AG10803 (cell line): ENCODE data around the gene TTC32.
A peak's percentile ranks its signal among the peaks of the same experiment; 100 is the strongest.
"Not testable (repeated sequence)": the region's sequence is repeated elsewhere in the genome, so short reads cannot be mapped to it uniquely, and the experiment has no call there.

ENCODE experiments used
- DNase-seq: peaks from one replicate; pipeline ENCODE4 v3.0.0; 2010; ENCODE audit warnings: low read depth
- H3K4me3 ChIP-seq: 2 replicates; pipeline ENCODE4 v1.5.1; 2011; ENCODE audit warnings: mild to moderate bottlenecking, low read length, control low read depth
- CTCF ChIP-seq: conservative IDR thresholded peaks from 2 replicates; pipeline ENCODE4 v1.5.1; 2011; ENCODE audit warnings: mild to moderate bottlenecking, low read length, control low read depth, inconsistent platforms

Gene TTC32

GRCh38 chr2:19897623-19898245 is 4.0 kb downstream of the TTC32 start:
- no peak for DNase-seq
- no peak for TF ChIP-seq CTCF
- H3K4me3 ChIP-seq = peak overlapping the region; percentile 3; the same call in 1 of the 2 replicates

GRCh38 chr2:19895535-19895934 is 6.2 kb downstream of the TTC32 start:
- no peak for TF ChIP-seq CTCF
- peak; percentile 17 for DNase-seq
- no peak overlapping the region for H3K4me3 ChIP-seq

- TF ChIP-seq CTCF = no peak
- H3K4me3 ChIP-seq = no peak overlapping the region
- no peak for DNase-seq
Observed at GRCh38 chr2:19894134-19894792, 7.5 kb downstream of the TTC32 start.

DNA sequence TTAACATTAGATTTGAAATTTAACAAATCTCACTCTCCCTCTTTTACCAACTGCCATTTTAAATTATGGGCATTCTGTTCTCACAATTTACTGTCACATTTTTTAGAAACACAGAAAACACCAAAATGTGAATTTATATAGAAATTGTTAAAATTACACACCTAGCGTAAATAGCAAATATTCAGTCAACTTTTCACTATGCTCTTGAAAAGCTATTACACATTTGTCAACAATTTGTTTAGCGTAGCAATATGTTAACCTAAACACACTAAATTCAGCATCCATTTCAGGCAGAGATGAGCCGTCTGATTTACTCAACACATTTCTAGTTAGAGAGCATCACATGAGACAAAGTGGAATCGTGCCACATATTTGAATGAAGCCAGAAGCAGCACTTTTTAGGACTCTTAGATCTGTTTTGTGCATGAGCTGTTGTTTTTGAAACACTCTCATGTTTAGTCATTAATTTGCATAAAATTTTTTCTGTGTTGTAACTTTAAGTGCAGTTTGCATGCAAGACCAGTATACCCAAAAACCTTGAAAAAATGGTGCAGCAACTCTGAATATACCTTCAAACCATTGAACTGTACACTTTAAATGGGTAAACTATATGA is 8.2 kb downstream of the TTC32 start:
- DNase-seq = peak; percentile 70
- no peak overlapping the region for H3K4me3 ChIP-seq
- no peak for TF ChIP-seq CTCF

GRCh38 chr2:19891971-19892370 is 9.8 kb downstream of the TTC32 start:
- DNase-seq, H3K4me3 ChIP-seq: not testable (repeated sequence)

DNA sequence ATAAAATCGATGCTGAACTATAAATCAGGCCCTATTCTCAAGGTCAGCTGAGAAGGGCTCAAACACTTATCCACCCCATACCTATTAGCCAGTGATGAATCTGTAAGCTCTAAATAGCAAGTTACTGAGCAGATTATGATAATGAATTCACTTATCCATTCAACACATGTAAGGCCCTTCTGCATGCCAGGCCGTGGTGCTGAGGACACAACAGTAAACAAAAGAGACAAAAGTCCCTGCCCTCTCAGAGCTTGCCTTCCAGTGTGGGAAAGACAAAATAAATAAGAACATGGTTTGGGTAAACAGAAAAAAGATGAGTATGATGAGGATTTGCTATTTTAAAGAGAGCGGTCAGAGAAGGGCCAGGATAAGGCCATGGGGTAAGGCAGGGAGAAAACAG is 11.7 kb downstream of the TTC32 start:
- no peak overlapping the region for H3K4me3 ChIP-seq
- no peak for DNase-seq
- no peak for TF ChIP-seq CTCF

GRCh38 chr2:19888831-19889230 is 13.0 kb downstream of the TTC32 start:
- H3K4me3 ChIP-seq = no peak overlapping the region
- TF ChIP-seq CTCF = no peak
- no peak for DNase-seq
